ENCODE measurements around the gene SLC40A1.
A peak's percentile ranks its signal among the peaks of the same experiment; 100 is the strongest.

Gene SLC40A1

GRCh38 chr2:189548666-189549448, 31.7 kb downstream of the SLC40A1 start:
- peak overlapping the region in 5 of 21 experiments; percentile 2 to 51 (median 28) for H3K27ac ChIP-seq
- H3K4me3 ChIP-seq: no peak overlapping the region

GRCh38 chr2:189545418-189545817, 35.2 kb downstream of the SLC40A1 start:
- peak overlapping the region in 1 of 21 experiments; percentile 36 for H3K27ac ChIP-seq
- no peak overlapping the region for H3K4me3 ChIP-seq

- H3K27ac ChIP-seq: peak overlapping the region in 1 of 21 experiments; percentile 36
- H3K4me3 ChIP-seq: no peak overlapping the region
Observed at GRCh38 chr2:189544318-189545042, 36.1 kb downstream of the SLC40A1 start.

GRCh38 chr2:189543367-189543766, 37.2 kb downstream of the SLC40A1 start:
- Histone ChIP-seq H3K4me3 (no peak overlapping the region), H3K27ac (no peak overlapping the region)

- Histone ChIP-seq H3K27ac (peak overlapping the region in 1 of 21 experiments; percentile 51), H3K4me3 (no peak overlapping the region)
Observed at GRCh38 chr2:189542145-189542882, 38.3 kb downstream of the SLC40A1 start.

GRCh38 chr2:189541591-189541990, 39.0 kb downstream of the SLC40A1 start:
- Histone ChIP-seq H3K4me3 (no peak overlapping the region), H3K27ac (peak overlapping the region in 2 of 21 experiments; percentile 16 to 51)

- no peak overlapping the region for H3K4me3 ChIP-seq
- H3K27ac ChIP-seq: no peak overlapping the region
Observed at GRCh38 chr2:189540551-189540950, 40.0 kb downstream of the SLC40A1 start.

- H3K4me3 ChIP-seq: no peak overlapping the region
- H3K27ac ChIP-seq: no peak overlapping the region
Observed at GRCh38 chr2:189538402-189538801, 42.2 kb downstream of the SLC40A1 start.

GRCh38 chr2:189536830-189537229, 43.8 kb downstream of the SLC40A1 start:
- no peak overlapping the region for H3K4me3 ChIP-seq

GRCh38 chr2:189534854-189535832, 45.4 kb downstream of the SLC40A1 start:
- H3K27ac ChIP-seq: peak overlapping the region in 7 of 21 experiments; percentile 2 to 48 (median 12)

More at GRCh38 chr2:189536830-189537229, 43.8 kb downstream of the SLC40A1 start:
- H3K27ac ChIP-seq: no peak overlapping the region

GRCh38 chr2:189533288-189534035, 47.1 kb downstream of the SLC40A1 start:
- H3K27ac ChIP-seq: peak overlapping the region in 6 of 21 experiments; percentile 12 to 37 (median 34)

More at GRCh38 chr2:189534854-189535832, 45.4 kb downstream of the SLC40A1 start:
- H3K4me3 ChIP-seq: no peak overlapping the region

GRCh38 chr2:189530965-189531637, 49.5 kb downstream of the SLC40A1 start:
- peak overlapping the region in 1 of 21 experiments; percentile 29 for H3K27ac ChIP-seq

More at GRCh38 chr2:189533288-189534035, 47.1 kb downstream of the SLC40A1 start:
- H3K4me3 ChIP-seq: no peak overlapping the region

GRCh38 chr2:189528617-189529016, 52.0 kb downstream of the SLC40A1 start:
- Histone ChIP-seq H3K27ac (no peak overlapping the region), H3K4me3 (no peak overlapping the region)

More at GRCh38 chr2:189530965-189531637, 49.5 kb downstream of the SLC40A1 start:
- H3K4me3 ChIP-seq: no peak overlapping the region

GRCh38 chr2:189527812-189528592, 52.6 kb downstream of the SLC40A1 start:
- no peak overlapping the region for H3K27ac ChIP-seq
- no peak overlapping the region for H3K4me3 ChIP-seq

- Histone ChIP-seq H3K4me3 (no peak overlapping the region), H3K27ac (peak overlapping the region in 2 of 21 experiments; percentile 8 to 21)
Observed at GRCh38 chr2:189527041-189527750, 53.4 kb downstream of the SLC40A1 start.

- Histone ChIP-seq H3K27ac (no peak overlapping the region), H3K4me3 (no peak overlapping the region)
Observed at GRCh38 chr2:189526241-189526640, 54.3 kb downstream of the SLC40A1 start.
